Measurements from ENCODE around the gene ADAMTS14.

Gene ADAMTS14

GRCh38 chr10:70695241-70696030 lies 23.1 kb downstream of the ADAMTS14 start:
- DNase-seq, result peak; percentile 39

GRCh38 chr10:70698211-70698610 lies 25.9 kb downstream of the ADAMTS14 start:
- no peak for DNase-seq

- no peak for DNase-seq
Measured at GRCh38 chr10:70699063-70699658, 26.9 kb downstream of the ADAMTS14 start.

GRCh38 chr10:70699659-70700174 lies 27.4 kb downstream of the ADAMTS14 start:
- peak; percentile 48 for DNase-seq

GRCh38 chr10:70702190-70702763 lies 30.0 kb downstream of the ADAMTS14 start:
- DNase-seq, result no peak

GRCh38 chr10:70704211-70704610 lies 31.9 kb downstream of the ADAMTS14 start:
- DNase-seq, result no peak

GRCh38 chr10:70705121-70705861 lies 33.0 kb downstream of the ADAMTS14 start:
- no peak for DNase-seq

- no peak for DNase-seq
Measured at GRCh38 chr10:70711177-70711576, 38.9 kb downstream of the ADAMTS14 start.

- DNase-seq, result no peak
Measured at GRCh38 chr10:70711911-70712310, 39.6 kb downstream of the ADAMTS14 start.

GRCh38 chr10:70714245-70714644 lies 41.9 kb downstream of the ADAMTS14 start:
- DNase-seq, result no peak

GRCh38 chr10:70714951-70715350 lies 42.6 kb downstream of the ADAMTS14 start:
- DNase-seq, result no peak

GRCh38 chr10:70715853-70716795 lies 43.8 kb downstream of the ADAMTS14 start:
- no peak for DNase-seq

- DNase-seq, result no peak
Measured at GRCh38 chr10:70722820-70723424, 50.6 kb downstream of the ADAMTS14 start.

- no peak for DNase-seq
Measured at GRCh38 chr10:70723771-70724170, 51.5 kb downstream of the ADAMTS14 start.

- DNase-seq, result no peak
Measured at GRCh38 chr10:70726909-70727495, 54.7 kb downstream of the ADAMTS14 start.

GRCh38 chr10:70728328-70728727 lies 56.0 kb downstream of the ADAMTS14 start:
- DNase-seq, result no peak

GRCh38 chr10:70729763-70730357 lies 57.6 kb downstream of the ADAMTS14 start:
- peak; percentile 91 for DNase-seq

- no peak for DNase-seq
Measured at GRCh38 chr10:70730955-70731354, 58.6 kb downstream of the ADAMTS14 start.

GRCh38 chr10:70732569-70732968 lies 60.3 kb downstream of the ADAMTS14 start:
- no peak for DNase-seq

GRCh38 chr10:70733051-70733450 lies 60.7 kb downstream of the ADAMTS14 start:
- DNase-seq, result no peak

- no peak for DNase-seq
Measured at GRCh38 chr10:70735161-70735560, 62.9 kb downstream of the ADAMTS14 start.

Measured in NCI-H510A treated with DMSO at 0.1 percent for 48 hours (cell line).